Measurements from ENCODE around the gene USP25. TPM values are rescaled to one million over a fixed set of nuclear protein-coding genes. Genes with fewer than 3 reads are reported as not detected.

The USP25 gene
- total RNA-seq, 2 donors from 2014 or later = 42.9 to 44.7 TPM

DNA sequence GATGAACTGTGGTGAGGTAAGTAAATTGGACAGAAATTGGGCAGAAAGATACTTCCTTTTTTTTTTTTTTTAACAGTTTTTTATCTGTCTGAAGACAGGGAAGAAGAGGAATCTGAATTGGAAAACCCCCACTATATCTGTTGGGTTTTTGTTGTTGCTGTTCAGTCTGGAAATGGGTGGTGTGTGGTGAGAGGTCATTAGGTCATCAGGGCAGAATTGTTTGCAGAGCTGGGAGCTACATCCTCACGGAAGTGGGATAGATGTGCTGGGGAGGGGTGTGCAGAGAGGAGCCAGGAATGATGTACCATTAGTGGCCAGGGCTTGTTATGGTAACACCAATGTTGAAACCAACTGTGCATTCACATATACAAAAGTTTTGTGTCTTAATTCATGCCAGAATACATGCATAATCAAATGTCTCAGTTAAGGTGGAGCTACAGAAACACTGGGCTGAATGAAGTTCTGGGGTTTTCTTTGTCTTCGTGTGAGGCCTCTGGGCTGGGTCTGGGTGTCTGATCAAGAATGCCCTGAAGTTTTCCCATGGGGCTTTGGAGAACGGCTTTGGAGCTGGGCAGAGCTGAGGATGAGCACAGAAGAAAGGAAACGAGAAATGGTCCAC lies 12.4 kb downstream of the USP25 start:
- TF ChIP-seq, protein P1, sequence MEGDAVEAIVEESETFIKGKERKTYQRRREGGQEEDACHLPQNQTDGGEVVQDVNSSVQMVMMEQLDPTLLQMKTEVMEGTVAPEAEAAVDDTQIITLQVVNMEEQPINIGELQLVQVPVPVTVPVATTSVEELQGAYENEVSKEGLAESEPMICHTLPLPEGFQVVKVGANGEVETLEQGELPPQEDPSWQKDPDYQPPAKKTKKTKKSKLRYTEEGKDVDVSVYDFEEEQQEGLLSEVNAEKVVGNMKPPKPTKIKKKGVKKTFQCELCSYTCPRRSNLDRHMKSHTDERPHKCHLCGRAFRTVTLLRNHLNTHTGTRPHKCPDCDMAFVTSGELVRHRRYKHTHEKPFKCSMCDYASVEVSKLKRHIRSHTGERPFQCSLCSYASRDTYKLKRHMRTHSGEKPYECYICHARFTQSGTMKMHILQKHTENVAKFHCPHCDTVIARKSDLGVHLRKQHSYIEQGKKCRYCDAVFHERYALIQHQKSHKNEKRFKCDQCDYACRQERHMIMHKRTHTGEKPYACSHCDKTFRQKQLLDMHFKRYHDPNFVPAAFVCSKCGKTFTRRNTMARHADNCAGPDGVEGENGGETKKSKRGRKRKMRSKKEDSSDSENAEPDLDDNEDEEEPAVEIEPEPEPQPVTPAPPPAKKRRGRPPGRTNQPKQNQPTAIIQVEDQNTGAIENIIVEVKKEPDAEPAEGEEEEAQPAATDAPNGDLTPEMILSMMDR (IDR thresholded peaks at IDR 0.05) = no peak
- DNase-seq (ENCODE audit: low spot score) = no peak
- no peaks in the 10 kb centered on the region for H3K27me3 ChIP-seq

DNA sequence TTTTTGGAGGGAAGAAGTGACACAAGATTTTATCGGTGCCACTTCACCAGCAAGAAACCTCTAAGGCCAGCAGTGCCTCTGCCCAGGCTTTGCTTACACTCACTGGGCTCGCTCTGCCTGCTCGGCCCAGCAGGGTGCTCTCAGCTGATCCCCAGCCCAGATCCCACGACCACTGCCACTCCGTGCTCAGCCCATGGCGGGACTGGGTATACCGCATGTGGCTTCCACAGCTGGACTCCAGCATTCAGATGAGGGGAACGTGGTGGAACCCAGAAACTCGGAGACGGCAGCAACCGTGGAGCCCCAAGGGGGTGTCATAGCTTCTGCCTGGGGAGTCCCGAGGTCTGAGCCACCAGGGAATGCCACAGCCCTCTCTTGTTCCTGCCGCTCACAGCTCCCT lies 12.9 kb downstream of the USP25 start:
- H3K27me3 ChIP-seq = no peaks in the 10 kb centered on the region
- H3K36me3 ChIP-seq = no peaks in the 10 kb centered on the region
- no peak for DNase-seq (ENCODE audit: low spot score)
- no peak overlapping the region for H3K27ac ChIP-seq
- no peaks in the 10 kb centered on the region for H3K9me3 ChIP-seq
- no peak overlapping the region for H3K4me3 ChIP-seq
- peaks cover 0 to 21% of the 10 kb centered on the region in 2 donors for H3K4me1 ChIP-seq
- TF ChIP-seq, protein P1 (IDR thresholded peaks at IDR 0.05) = no peak

More for the DNA sequence above, 12.4 kb downstream of the USP25 start:
- Histone ChIP-seq H3K9me3 (no peaks in the 10 kb centered on the region), H3K36me3 (no peaks in the 10 kb centered on the region), H3K4me3 (no peak overlapping the region), H3K4me1 (peaks cover 0 to 21% of the 10 kb centered on the region in 2 donors), H3K27ac (no peak overlapping the region)

DNA sequence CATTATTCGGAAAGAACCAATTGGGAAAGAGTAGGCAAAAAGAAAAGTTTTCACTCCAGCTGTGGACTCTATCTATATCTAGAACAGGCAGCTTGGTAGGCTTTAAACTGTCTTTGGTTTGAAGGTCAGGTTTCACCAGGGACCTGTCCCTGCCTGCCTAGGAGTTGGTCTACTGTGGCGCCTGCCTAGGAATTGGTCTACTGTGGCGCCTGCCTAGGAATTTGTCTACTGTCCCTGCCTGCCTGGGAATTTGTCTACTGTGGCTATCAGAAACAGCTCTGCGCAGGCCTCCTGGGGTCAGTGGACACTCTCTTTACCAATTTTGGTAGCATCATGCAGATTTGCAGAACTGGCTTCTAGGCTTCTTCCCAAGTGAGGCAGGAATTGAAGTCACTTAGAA lies 13.8 kb downstream of the USP25 start:
- H3K4me1 ChIP-seq = peaks cover 0 to 21% of the 10 kb centered on the region in 2 donors
- TF ChIP-seq, protein P1 (IDR thresholded peaks at IDR 0.05) = no peak
- H3K27me3 ChIP-seq = no peaks in the 10 kb centered on the region
- H3K27ac ChIP-seq = no peak overlapping the region
- H3K36me3 ChIP-seq = no peaks in the 10 kb centered on the region
- no peak overlapping the region for H3K4me3 ChIP-seq
- no peaks in the 10 kb centered on the region for H3K9me3 ChIP-seq
- no peak for DNase-seq (ENCODE audit: low spot score)

DNA sequence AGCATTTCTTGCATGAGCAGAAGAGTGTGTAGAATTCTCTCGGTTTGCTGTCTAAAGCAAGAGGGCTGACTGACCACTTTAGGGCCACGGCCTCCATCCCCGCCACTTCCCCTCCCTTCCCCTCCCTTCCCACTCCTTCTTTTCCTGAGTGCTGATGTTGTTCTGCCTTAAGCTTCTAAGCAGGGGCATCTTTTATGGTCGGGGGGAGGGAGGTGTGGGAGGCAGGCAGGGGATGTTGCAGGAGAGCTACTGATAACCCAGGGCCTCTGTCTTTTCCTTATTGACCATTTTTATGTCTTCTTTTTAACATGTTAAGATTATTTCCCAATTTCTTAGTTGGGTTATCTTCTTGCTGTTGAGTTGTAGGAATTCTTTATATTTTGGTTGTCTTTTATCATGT lies 15.1 kb downstream of the USP25 start:
- no peak overlapping the region for H3K4me3 ChIP-seq
- no peak for DNase-seq (ENCODE audit: low spot score)
- TF ChIP-seq, protein P1 (IDR thresholded peaks at IDR 0.05) = no peak
- peaks cover 0 to 30% of the 10 kb centered on the region in 2 donors for H3K4me1 ChIP-seq
- H3K36me3 ChIP-seq = no peaks in the 10 kb centered on the region
- H3K27ac ChIP-seq = no peak overlapping the region
- H3K9me3 ChIP-seq = no peaks in the 10 kb centered on the region
- H3K27me3 ChIP-seq = no peaks in the 10 kb centered on the region

DNA sequence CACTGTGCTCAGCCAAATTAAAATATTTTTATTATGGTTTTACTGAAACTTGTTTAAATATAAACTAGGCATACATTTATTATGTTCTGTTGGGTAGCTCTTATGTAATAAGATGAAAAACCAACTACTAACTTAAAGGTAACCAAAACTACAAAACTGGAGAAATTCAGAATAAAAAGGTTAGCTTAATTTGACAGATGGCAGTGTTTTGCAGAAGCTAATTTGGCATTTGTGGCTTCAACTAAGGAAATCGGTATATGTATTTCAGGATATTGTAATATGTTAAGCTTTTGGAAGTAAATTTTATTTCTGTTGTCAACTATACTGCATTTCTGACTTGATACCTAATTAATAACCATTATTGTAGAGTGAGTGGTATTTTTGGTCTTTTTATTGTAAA lies 18.8 kb downstream of the USP25 start:
- no peak overlapping the region for H3K4me3 ChIP-seq
- H3K36me3 ChIP-seq = no peaks in the 10 kb centered on the region
- H3K4me1 ChIP-seq = peaks cover 0 to 23% of the 10 kb centered on the region in 2 donors
- no peak for DNase-seq (ENCODE audit: low spot score)
- no peak overlapping the region for H3K27ac ChIP-seq
- TF ChIP-seq, protein P1 (IDR thresholded peaks at IDR 0.05) = no peak
- H3K9me3 ChIP-seq = no peaks in the 10 kb centered on the region
- H3K27me3 ChIP-seq = no peaks in the 10 kb centered on the region

Data from right atrium auricular region (tissue), 2 donors.